ENCODE measurements around the gene COL11A1.

GRCh38 chr1:103122983-103123720 lies 14.8 kb upstream of the COL11A1 start:
- TF ChIP-seq CTCF (IDR thresholded peaks at IDR 0.05; ENCODE audit: borderline replicate concordance, extremely low read depth, low read length, poor library complexity, severe bottlenecking): no peak
- no peak for TF ChIP-seq EZH2 (IDR thresholded peaks at IDR 0.05; ENCODE audit: borderline replicate concordance, low read depth, low read length, severe bottlenecking)

Measured in DND-41 (cell line).